NAMALWA (cell line): Measurements from ENCODE around the gene C1RL.
A peak's percentile ranks its signal among the peaks of the same experiment; 100 is the strongest.
"Not testable (repeated sequence)": the region's sequence is repeated elsewhere in the genome, so short reads cannot be mapped to it uniquely, and the experiment has no call there.

Experiments used
- DNase-seq: peaks from one replicate; pipeline ENCODE4 v3.0.0-alpha.2; 2015; ENCODE audit warnings: low spot score

C1RL gene

DNA sequence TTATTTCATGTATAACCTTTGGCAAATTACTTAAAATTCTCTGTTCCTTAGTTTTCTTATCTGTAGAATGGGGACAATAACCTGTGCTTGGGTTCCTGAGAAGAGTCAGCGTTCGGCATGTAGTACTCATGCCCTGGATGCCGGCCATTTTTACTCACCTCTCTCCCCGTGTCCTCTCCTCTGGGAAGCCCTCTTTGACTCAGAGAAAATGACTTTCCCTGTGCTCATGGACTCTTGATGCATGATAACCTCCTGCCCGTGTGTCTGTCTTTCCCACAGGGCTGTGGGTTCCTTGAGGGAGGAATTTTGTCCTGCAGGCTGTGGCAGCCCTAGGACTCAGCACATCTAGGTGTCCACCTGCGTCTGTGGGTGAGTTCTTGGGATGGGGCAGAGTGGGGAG is 5.8 kb upstream of the C1RL start:
- DNase-seq: no peak

DNA sequence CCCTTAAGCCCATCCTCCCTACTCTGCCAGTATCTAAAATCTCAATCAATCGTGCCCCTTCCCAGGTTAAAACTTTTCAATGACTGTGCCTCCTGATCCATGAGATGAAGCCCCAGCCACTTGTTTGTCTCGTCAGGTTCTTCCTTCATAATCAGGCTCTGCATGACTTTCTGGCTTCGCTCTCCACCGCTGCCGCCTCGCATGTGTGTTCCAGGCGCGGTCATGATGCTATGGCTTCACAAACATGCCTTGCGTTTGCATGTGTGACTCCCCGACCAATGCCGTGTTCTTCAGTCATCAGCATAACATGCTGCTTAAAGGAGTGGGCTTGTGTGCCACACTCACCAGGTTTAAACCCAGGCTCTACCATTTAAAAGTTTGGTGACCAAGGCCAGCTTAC is 5.0 kb upstream of the C1RL start:
- no peak for DNase-seq

DNA sequence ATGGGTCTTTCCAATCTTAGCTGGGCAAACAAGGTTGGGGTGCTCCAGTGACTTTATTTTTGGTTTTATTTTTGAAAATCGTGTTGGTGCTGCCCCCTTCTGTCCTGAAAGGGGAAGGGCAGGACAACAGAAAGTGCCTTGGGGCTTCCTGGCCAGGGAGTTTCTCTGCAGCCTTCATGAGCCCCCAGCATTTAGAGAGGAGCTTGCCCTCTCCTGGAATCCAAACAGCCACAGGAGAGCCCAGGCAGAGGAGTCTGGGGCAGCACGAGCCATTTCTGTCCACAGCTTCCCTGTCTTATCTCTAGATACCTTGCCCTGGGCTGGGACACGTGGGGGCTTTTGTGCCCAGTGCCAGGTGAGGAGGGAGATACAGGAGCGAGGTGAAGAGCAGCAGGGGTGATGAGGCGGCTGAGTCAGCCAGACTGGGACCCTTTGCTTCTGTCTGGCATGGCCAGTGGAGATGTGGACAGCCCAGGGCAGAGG is 4.4 kb upstream of the C1RL start:
- peak; percentile 80 for DNase-seq

DNA sequence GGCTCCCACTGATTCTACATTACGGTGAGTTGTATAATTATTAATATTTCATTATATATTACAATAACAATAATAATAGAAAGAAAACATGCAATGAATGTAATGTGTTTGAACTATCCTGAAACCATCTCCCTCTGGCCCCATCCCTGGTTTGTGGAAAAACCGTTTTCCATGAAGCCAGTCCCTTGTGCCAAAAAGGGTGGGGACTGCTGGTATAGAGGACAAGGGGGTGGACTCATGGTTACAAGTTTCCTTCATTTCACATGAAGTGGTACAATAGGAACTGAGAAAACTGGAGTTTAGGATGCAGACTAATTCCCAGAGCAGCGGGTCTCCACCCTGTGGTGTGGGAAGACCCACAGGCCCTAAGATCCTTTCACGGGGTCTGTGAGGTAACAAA is 3.0 kb upstream of the C1RL start:
- DNase-seq: no peak

DNA sequence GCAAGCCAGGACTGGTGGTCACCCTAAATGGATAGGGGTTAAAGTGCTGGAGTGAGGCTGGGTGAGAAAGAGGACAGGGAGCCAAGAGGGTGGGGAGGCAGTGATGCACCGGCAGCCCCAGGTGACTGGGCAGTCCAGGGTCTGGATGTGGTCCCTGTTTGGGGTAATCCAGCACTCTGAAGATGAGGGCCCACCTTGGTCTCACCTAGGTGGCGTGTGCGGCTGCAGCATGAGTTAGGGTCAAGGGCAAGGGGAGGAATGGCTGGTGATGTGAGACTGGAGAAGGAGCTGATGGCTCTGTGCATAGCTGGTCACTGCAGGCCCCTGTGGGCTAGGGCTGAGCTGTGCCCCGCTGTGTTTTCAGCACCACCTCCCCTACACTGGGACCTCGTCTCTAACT is 1.6 kb upstream of the C1RL start:
- DNase-seq: no peak

DNA sequence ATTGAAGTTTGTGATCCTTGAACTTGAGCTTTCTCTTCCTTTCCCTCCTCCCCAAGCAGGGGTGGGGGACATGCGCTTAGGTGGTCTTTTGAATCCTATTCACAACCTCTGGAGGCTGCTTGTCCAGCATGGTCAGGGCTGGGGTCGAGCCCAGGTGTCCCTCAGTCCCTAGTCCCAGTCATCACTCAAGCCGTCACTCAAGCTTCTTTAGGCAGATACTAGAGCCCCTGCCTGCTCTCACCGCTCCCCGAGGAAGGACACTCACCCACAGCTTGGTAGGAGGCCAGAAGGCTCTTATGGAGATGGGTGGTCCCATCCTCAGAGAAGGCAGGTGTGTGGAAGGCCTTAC is 532 bp upstream of the C1RL start:
- no peak for DNase-seq

DNA sequence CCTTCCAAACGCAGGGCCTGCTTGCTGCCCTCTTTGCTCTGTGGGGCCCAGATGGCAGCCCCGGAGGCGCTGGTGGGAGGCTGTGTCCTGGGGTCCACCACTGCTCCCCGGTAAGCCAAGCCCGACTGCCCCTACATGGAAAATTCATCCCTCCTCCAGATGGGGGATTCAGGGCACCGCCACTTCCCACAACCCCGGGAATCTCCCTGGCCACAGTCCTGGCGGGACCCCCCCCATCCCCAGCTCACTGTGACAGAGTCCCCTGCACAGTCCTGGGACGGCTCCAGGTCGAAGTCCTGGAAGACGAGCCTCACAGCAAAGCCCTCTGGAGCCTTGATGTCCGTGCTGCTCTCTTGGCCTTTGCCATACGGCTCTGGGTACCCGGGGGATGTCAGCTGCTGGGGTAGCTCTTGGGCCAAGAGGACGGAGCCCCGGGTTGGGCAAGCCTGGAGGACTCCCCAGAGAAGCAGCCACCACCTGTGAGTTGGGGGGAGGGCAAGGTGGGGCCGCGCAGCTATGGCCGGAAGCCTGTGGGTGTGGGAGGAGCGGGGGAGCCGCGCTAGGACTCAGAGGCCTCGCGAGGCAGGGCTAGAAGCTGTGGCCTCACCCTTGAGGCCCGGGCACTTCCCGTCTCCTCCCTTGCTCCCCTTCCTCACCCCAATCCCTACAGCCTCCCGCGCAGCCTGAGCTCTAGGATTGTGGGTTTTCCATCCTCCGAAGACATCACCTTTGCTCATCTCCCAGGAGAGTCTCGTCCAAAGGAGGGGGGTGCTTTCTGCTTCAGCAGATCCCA is 815 bp downstream of the C1RL start:
- DNase-seq: peak; percentile 68

DNA sequence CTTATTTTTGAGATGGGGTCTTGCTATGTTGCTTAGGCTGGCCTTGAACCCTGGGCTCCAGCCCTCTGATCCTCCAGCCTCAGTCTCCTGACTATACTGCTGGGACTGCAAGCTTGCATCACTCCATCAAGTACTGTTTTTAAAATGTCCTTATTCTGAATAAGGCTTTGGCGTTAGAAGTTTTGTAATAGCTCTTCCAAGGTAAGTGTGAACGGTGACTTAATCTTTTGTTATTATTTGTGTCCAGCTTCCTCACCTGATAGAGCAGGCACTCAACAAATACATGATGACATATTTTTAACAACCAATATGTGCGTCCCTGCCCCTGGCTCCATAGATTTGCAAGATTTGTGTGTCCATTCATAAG is 1.4 kb downstream of the C1RL start:
- DNase-seq: no peak

DNA sequence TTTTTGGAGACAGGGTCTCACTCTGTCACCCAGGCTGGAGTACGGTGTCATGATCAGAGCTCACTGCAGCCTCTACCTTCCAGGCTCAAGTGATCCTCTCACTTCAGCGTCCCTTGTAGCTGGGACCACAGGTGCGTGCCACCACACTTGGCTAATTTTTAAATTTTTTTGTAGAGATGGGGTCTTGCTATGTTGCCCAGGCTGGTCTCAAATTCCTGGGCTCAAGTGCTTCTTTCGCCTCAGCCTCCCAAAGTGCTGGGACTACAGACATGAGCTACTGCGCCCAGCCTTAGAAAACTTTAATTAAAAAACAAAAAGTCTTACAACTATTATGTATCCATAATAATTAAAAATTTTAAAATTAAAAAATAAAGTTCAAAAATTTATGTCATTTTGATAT is 1.8 kb downstream of the C1RL start:
- DNase-seq: not testable (repeated sequence)

DNA sequence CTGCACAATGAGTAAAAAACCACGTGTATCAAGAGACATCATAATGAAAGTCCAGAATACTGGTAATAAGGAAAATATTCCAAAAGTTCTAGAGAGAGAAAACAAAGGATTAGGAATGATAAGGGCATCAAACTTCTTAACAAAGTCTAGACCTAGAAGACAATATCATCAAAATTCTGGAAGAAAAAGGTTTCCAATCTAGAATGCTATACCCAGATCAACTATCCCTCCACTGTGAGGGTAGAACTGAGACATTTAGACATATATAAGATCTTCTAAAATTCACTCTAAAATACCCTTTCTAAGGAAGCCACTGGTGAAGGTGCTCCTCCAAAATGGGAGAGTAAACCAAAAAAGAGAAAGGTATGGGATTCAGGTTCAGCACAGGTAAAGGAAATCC is 2.9 kb downstream of the C1RL start:
- DNase-seq: no peak

DNA sequence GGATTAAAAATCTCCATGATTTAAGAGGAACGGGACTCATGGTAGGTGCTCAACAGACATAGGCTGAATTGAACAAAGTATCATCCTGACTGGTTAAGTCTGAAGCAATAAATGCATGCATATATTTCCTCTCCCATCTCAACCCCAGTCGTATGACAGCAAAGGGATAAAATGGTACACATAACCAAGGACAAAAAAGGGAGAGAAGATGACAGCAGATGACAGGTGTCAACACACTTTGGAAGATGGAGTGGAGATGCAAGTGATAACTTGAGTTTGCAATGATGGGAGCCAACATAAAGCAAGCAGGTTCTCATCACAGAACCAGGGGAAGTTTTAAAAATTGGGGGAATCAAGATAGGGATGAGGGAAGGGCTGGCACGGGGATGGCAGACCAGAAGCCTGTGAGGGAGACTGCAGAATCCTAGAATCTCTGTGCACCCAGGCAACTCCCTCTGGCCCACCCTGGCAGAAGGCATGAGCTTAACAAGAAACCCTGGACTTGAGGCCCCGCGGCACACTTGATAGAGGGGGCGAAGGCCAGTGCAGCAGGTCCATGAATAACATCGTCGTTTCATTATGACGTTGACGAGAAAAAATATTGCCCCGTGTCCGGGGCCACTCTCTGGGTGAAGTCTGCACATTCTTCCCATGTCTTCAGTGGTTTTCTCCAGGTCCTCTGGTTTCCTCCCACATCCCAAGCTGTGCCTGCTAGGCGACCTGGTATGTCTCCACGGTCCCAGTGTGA is 5.0 kb downstream of the C1RL start:
- DNase-seq: no peak

DNA sequence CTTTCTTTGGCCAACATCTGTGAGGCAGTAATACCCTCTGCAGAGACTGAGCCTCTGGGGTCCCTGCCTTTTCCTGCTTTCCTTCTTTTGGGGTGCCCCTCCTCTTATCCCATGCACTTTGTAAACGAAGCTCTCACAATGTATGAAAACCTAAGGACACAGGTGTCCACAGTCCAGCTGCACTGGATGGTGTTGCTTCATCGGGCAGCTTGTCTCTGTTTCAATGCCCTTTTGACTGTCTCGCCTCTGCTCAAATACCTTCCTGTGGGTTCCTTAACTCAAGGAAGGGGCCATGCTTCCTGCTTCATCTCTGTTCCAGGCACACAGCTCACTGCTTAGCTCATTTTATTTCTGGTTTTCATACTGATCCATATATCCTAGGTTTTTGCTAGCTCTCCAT is 6.4 kb downstream of the C1RL start:
- no peak for DNase-seq

DNA sequence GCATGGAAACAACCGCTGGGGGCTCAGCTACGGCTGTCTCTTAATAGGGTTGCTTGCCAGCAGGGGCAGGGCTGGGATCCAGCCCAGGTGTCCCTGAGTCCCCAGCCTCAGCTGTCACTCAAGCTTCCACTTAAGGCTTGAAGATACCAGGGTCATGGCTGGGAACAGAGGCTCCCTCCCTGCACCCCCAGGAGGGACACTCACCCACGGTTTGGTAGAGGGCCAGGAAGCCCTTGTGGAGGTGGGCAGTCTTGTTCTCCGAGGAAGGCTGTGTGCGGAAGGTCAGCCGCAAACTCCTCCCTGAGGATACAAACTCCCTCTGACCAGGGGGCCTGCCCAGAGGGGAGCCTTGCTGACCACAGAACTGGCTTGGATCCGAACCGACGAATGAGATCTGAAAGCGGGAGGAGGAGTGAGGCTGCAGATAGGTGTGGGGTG is 7.3 kb downstream of the C1RL start:
- DNase-seq: no peak

DNA sequence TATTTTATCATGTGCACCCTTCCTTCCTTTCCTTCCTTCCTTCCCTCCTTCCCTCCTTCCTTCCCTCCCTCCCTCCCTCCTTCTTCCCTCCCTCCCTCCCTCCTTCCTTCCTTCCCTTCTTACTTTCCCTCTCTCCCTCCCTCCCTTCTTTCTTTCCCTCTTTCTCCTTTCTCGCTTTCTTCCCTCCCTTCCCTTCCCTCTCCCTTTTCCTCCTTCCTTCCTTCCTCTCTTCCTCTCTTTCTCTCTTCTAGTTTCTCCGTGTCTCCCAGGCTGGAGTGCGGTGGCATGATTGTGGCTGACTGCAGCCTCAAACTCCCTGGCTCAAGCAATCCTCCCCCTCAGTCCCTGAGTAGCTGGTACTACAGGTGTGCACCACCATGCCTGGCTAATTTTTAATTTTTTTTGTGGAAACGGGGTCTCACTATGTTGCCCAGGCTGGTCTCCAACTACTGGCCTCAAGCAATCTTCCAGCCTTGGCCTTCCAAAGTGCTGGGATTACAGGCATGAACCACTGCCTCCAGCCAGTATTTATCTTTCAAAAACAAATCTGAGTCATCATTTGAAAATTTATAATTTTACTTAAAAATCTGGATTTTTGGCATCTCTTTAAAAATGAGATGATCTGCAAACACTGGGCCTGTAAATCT is 7.8 kb downstream of the C1RL start:
- no peak for DNase-seq

DNA sequence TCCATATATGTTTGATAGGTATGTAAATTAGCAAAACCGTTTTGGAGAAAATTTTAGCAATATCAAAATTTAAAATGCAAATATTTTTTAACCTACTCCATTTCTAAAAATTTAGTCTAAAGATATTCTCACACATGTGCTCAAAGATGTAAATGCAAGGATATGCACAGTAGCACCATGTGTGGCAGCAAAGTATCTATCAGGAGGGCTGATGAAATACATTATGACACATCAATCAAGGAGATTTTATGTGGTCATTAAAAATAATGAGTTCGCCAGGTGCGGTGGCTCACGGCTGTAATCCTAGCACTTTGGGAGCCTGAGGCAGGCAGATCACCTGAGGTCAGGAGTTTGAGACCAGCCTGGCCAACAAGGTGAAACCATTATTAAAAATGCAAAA is 8.8 kb downstream of the C1RL start:
- DNase-seq: no peak

DNA sequence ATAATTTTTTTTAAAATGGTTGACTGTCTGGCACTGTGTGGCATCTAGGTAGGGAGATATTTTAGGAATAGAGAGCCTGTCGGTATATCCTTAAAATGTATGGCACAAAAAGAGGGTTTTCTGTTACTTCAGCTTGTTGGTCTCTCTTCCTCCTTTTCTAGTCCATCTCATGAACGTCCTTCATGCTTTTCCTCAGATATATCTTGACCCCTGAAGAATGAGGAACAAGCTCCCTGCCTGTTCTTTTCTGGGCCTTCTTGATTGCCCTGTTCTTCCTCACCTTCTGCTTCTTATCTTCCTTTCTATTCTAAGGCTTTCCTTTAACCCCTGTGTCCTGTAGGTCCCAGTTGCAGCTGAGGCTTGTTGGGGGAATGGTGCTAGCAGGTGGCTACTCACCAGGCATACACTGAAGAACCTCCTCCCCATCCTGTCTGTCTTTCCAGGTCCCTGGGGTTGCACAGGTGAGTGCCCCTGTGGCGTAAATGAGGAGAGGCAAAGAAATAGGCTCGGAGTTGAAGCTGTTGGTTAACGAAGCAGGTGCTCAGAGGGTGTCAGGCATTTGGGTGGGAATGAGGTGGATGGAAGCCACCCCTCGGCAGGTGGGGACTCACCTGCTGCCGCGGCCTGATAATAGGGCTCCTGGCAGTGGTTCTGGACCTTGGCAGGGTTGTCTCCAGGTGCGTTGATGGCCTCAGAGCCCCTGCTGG is 9.6 kb downstream of the C1RL start:
- DNase-seq: no peak

DNA sequence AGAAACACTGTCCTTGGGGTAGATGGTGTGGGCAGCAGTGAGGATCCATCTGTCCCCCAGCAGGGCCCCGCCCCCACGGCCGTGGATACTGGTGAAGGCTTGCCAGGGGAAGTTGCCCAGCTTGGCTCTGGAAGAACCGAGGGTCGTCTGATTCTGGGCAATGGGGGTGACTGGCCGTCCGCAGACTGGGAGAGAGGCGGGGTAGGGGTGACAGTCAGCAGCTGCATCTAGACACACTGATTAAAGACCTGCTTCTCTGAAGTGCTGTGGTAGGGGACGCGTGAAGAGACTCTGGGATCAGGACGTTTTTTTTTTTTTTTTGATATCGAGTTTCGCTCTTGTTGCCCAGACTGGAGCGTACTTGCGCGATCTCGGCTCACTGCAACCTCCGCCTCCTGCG is 12.0 kb downstream of the C1RL start:
- DNase-seq: no peak

DNA sequence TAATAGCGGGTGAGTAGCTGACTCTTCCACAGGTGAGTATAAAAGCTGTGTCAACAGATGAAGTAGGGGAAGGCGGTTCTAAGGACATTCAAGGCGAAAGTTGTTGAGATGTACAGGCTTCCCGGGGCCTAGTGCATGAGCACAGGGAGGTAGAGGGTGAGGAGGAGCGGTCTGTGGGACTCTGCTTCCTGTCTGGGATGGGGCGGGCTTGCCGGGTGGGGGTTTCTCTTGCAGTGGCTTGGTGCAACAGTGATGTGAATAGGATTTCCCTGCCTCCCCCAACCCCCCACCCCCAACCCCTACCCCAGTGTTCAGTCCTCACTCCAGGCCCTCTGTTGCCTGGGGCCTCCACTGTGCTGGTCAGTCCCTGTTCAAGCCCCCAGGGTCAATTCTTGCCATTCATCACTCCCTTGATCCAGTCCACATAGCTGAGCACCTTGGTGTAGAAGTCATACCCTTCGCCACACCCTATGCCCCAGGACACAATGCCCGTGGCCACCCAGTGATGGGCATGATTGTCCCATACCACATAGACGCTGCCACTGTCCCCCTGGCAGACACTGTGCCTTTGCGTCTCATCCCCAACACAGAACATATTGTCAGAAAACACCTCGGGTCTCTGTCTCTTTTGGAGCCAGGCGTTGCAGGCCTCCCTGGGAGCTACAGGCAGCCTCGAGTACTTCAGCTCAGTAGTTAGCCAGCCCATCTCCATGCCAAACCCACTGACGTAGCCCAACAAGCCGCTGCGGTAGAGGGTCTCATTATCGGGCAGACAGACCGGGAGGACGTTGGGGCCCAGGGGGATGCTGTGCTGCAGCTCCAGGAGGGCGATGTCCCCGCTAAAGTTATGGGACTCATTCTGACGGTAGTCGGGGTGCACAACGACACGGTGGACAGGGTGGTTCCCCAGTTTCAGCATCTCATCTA is 12.7 kb downstream of the C1RL start:
- DNase-seq: no peak

DNA sequence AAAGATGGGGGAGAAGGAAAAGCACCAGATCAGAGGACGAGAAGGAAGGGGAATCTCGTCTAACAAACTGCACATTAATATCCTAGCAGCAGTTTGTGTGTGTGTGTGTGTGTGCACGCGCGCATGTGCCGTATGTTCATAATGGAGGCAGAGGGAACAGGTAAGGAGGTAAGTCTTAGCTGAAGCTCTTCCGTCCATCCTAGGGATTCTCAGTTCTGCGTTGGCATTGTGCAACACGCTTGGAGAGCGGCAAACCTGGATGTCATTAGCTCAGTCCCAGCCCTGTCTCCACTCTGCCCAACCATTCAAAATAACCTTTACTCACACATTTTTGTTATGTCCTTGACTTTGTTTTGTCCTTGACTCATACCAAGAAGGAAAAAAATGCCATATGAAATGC is 15.1 kb downstream of the C1RL start:
- DNase-seq: no peak

DNA sequence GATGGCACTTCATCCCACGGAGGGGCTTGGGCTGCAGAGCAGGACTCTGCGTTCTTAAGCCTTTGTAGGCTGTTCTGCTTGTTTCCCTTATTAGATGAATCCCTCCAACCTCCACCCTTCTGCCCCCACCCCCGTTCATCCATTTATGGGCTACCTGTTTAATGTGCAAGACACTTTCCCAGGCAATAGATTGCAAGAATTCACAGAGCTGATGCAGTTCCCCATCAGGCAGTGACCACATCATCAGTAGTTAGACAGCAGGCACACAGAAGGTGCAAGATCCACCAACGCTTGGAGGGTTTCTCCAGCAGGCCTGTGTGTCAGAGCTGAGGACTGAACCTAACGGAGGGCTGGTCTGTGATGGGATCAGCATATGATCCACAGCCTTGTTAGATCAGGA is 15.5 kb downstream of the C1RL start:
- DNase-seq: no peak

DNA sequence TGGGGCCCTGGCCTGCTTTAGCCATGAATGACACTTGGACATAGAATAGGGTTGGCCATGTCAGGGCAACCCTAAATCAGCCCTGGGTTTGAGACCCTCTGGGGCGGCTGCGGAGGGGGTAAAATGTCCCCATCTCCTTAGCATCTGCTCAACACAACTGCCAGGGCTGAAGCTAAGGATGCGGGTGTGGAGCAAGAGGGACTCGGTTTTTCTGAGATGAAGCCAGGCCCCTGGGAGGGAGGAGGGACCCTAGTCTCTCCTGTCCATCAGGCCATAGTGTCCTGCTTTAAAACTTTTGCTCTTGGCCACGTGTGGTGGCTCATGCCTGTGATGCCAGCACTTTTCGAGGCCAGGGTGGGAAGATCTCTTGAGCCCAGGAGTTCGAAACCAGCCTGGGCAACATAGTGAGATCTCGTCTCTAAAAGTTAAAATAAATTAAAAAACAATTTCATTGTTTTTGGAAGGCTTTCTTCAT is 16.0 kb downstream of the C1RL start:
- no peak for DNase-seq
